ENCODE data around the gene EP400. TPM values are rescaled to one million over a fixed set of nuclear protein-coding genes. Genes with fewer than 3 reads are reported as not detected.

The EP400 gene
- total RNA-seq, 2 experiments from 2014 or later = 45.6 to 46.1 TPM

DNA sequence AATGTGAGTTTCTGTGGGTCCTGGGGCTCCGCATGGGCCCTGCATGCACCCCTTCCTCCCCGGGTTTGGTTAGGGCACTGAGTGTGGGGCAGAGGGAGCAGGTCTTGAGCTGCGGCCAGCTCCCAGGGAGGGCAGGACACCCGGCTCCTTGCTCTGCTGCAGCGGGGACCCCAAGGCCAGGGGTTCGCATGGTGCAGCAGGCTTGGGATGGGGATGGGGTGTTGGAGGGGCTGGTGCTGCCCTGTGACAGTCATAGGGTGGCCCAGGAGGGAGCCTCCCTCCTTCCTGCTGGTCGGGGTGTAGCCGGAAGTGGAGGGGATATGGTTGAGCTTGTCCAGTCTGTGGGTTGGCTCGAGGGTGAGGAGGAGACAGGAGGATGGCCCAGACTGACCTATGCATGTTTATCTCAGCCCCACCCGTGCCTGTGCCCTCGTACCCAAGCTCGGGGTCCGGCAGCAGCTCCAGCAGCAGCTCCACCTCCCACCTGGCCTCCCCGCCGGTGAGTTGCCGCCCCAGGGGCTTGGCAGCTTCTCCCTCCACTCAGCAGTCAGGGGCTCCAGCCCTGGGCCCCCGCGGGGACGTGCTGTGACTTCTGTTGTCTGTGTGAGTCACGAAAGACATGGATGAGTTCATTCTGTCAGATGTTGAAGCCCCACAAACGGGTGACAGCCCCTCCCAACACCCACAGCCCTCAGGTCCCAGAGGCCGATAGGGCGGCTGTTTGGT lies 39.3 kb upstream of the EP400 start:
- peaks cover 3% of the 10 kb centered on the region for H3K4me1 Mint-ChIP-seq (ENCODE audit: low read depth)
- TF ChIP-seq, protein P1, sequence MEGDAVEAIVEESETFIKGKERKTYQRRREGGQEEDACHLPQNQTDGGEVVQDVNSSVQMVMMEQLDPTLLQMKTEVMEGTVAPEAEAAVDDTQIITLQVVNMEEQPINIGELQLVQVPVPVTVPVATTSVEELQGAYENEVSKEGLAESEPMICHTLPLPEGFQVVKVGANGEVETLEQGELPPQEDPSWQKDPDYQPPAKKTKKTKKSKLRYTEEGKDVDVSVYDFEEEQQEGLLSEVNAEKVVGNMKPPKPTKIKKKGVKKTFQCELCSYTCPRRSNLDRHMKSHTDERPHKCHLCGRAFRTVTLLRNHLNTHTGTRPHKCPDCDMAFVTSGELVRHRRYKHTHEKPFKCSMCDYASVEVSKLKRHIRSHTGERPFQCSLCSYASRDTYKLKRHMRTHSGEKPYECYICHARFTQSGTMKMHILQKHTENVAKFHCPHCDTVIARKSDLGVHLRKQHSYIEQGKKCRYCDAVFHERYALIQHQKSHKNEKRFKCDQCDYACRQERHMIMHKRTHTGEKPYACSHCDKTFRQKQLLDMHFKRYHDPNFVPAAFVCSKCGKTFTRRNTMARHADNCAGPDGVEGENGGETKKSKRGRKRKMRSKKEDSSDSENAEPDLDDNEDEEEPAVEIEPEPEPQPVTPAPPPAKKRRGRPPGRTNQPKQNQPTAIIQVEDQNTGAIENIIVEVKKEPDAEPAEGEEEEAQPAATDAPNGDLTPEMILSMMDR (IDR thresholded peaks at IDR 0.05) = no peak
- H3K36me3 Mint-ChIP-seq (ENCODE audit: low read depth) = no peaks in the 10 kb centered on the region
- no peak overlapping the region for H3K27ac Mint-ChIP-seq
- no peak for DNase-seq
- no peaks in the 10 kb centered on the region for H3K27me3 Mint-ChIP-seq
- H3K4me3 Mint-ChIP-seq = no peak overlapping the region
- CTCF ChIA-PET = no interaction called here
- ATAC-seq = no peak
- intact Hi-C loops (cut with micrococcal nuclease) = no loop called here
- POLR2A ChIA-PET = no interaction called here
- H3K9me3 Mint-ChIP-seq = no peaks in the 10 kb centered on the region

DNA sequence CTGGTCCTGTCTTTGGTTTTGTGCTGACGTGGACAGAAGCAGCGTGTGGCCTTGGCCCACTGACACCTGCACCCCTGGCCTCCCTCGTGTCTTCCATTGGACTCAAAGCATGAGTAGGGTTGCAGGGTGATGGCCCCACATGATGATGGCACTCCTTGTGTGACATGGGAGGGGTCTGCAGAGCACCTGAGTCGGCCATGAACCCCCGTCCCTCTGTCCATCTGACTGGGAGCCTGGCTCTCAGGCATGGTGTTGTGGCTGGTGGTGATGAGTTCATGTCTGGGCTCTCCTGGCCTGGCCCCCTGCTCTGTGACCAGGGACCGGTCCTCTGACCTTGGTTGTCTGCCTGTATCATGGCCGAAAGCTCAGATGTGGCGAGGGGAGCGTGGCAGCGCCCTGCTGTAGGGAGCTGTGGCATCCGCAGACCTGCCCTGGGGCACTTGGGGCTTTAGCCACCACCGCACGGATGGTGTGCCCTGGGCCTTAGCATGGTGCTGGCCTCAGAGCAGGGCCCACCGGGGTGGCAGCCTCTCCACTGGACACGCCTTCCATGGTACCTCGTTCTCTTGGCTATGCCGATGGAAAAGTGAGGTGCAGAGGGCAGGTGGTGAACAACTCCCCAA lies 38.6 kb upstream of the EP400 start:
- TF ChIP-seq, protein P1 (IDR thresholded peaks at IDR 0.05) = no peak
- Mint-ChIP-seq H3K4me1 (ENCODE audit: low read depth) (no peaks in the 10 kb centered on the region), H3K27me3 (no peaks in the 10 kb centered on the region), H3K36me3 (ENCODE audit: low read depth) (no peaks in the 10 kb centered on the region), H3K27ac (no peak overlapping the region), H3K9me3 (no peaks in the 10 kb centered on the region), H3K4me3 (no peak overlapping the region)
- ATAC-seq = no peak
- intact Hi-C loops (cut with micrococcal nuclease) = no loop called here
- ChIA-PET POLR2A (no interaction called here), CTCF (no interaction called here)
- no peak for DNase-seq

DNA sequence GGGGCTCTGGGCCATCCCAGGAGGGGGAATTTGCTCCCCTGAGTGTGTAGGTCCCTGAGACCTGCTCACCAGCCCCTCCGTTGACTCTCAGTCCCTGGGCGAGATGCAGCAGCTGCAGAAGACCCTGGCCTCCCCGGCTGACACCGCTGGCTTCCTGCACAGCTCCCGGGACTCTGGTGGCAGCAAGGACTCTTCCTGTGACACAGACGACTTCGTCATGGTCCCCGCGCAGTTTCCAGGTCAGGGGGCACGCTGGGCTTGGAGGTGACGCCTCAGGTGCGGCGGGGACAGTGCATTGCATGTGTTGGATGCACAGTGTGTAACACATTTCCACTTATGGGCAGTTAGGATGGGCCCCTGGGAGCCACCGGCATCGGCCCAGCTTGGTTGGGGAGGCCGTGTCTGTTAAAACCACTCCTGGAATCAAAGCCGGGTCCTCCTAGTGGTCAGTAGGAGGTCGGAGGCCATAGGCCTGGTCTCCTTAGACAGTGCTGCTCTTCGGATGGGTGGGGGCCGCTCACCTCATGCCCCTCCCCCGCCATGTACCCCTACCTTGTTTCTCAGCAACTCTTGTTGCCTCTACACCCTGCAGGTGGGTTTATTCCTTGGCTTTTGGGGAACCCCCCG lies 37.8 kb upstream of the EP400 start:
- no peaks in the 10 kb centered on the region for H3K4me1 Mint-ChIP-seq (ENCODE audit: low read depth)
- H3K9me3 Mint-ChIP-seq = no peaks in the 10 kb centered on the region
- ATAC-seq = no peak
- ChIA-PET CTCF (no interaction called here), POLR2A (no interaction called here)
- intact Hi-C loops (cut with micrococcal nuclease) = no loop called here
- no peak for DNase-seq
- no peaks in the 10 kb centered on the region for H3K27me3 Mint-ChIP-seq
- no peak overlapping the region for H3K4me3 Mint-ChIP-seq
- no peak overlapping the region for H3K27ac Mint-ChIP-seq
- TF ChIP-seq, protein P1 (IDR thresholded peaks at IDR 0.05) = no peak
- H3K36me3 Mint-ChIP-seq (ENCODE audit: low read depth) = no peaks in the 10 kb centered on the region

DNA sequence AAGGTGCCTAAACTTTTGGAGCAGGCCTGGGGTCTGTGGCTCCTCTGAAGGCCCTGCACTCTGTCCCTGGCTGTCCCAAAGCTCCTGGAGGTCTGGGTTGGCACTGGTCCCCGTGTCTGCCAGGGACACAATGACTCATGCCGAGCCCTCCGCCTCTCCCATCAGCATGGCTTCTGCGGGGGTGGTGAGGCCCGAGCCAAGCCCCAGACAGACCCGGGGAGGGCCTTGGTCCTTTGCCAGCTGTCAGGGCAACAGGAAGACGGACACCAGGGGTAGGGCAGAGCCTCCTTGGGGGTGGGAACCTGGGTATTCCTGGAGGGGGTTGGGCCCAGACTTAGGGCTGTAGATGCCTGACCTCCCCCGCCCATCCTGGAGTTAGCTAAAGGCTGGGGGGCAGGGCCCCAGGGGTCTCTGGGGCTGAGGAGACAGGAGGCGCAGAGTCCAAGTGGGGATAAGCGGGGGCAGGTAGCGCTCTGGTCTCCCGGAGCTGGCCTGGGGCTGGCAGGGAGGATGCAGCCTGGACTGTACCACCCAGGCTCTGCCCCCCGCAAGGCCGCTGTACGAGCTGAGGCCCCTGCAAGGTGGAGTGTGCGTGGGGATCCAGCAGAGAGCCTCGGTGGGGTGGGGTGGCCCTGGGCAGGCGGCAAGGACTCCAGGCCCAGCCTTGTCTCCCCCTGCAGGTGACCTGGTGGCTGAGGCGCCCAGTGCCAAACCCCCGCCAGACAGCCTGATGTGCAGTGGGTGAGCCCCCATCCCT lies 37.0 kb upstream of the EP400 start:
- no peaks in the 10 kb centered on the region for H3K27me3 Mint-ChIP-seq
- H3K36me3 Mint-ChIP-seq (ENCODE audit: low read depth) = no peaks in the 10 kb centered on the region
- H3K4me1 Mint-ChIP-seq (ENCODE audit: low read depth) = no peaks in the 10 kb centered on the region
- ATAC-seq (no peak), DNase-seq (no peak)
- ChIA-PET POLR2A (interaction anchor here (0.8 kb wide), 1 partner anchor 16 kb away, joined by 3 read pairs; no protein-coding TSS in a partner anchor), CTCF (no interaction called here)
- no peak overlapping the region for H3K4me3 Mint-ChIP-seq
- H3K27ac Mint-ChIP-seq = no peak overlapping the region
- TF ChIP-seq, protein P1 (IDR thresholded peaks at IDR 0.05) = no peak
- intact Hi-C loops (cut with micrococcal nuclease) = no loop called here
- H3K9me3 Mint-ChIP-seq = no peaks in the 10 kb centered on the region
